Common myeloid progenitor, CD34-positive (primary cell): ENCODE results near the gene SMAD2.

Source experiments
- CTCF ChIA-PET: fragments of 350-600 bp; sonication (Branson Sonifier 250); formaldehyde crosslinking; loops from one replicate; lab custom pipeline; 2021; ENCODE audit warnings: antibody characterized with exemption; lab: Charles Lee
- POLR2A ChIA-PET: fragments of 350-600 bp; sonication (Branson Sonifier 250); formaldehyde crosslinking; loops from one replicate; lab custom pipeline; 2021; ENCODE audit warnings: antibody characterized with exemption; lab: Charles Lee
- DNase-seq, 3 donors: peaks; one replicate each; pipeline versions ENCODE4 v3.0.0 to v3.0.0-alpha.2; 2013
- H3K27ac ChIP-seq, 2 experiments: 1 replicate in 1 of 2; 2 replicates in 1 of 2; pipeline ENCODE4 v1.7.0; 2013; ENCODE audit warnings: inconsistent platforms in 2 of 2, low read length in 2 of 2, mild to moderate bottlenecking in 2 of 2, low read depth in 1 of 2, moderate library complexity in 1 of 2; ENCODE audit not compliant: severe bottlenecking in 2 of 2, insufficient read depth in 1 of 2, poor library complexity in 1 of 2
- H3K27me3 ChIP-seq, 5 experiments: replicated peaks in 2 of 5; 1 replicate in 3 of 5; 2 replicates in 2 of 5; pipeline versions ENCODE4 v1.6.1 to v1.7.0; 2013; ENCODE audit warnings: low read length in 4 of 5, mild to moderate bottlenecking in 2 of 5, moderate library complexity in 2 of 5, inconsistent platforms in 1 of 5; ENCODE audit not compliant: insufficient read depth in 5 of 5, control insufficient read depth in 4 of 5
- H3K36me3 ChIP-seq, 4 experiments: 1 replicate in 2 of 4; 2 replicates in 2 of 4; pipeline versions ENCODE4 v1.6.1 to v1.7.0; 2013; ENCODE audit warnings: low read length in 3 of 4, control low read depth in 1 of 4, mild to moderate bottlenecking in 1 of 4; ENCODE audit not compliant: control insufficient read depth in 4 of 4, insufficient read depth in 4 of 4
- H3K4me1 ChIP-seq, 4 experiments: 1 replicate in 3 of 4; 2 replicates in 1 of 4; pipeline versions ENCODE4 v1.6.1 to v1.7.1; 2013; ENCODE audit warnings: low read length in 3 of 4, mild to moderate bottlenecking in 3 of 4, control low read depth in 1 of 4, inconsistent platforms in 1 of 4, moderate library complexity in 1 of 4; ENCODE audit not compliant: control insufficient read depth in 4 of 4, insufficient read depth in 4 of 4; ENCODE audit errors: control extremely low read depth in 1 of 4
- H3K4me3 ChIP-seq, 7 experiments: 1 replicate in 4 of 7; 2 replicates in 3 of 7; pipeline versions ENCODE4 v1.5.1 to v1.7.0; 2013; ENCODE audit warnings: mild to moderate bottlenecking in 7 of 7, low read length in 6 of 7, moderate library complexity in 6 of 7, inconsistent platforms in 2 of 7, low read depth in 2 of 7, control low read depth in 1 of 7; ENCODE audit not compliant: insufficient read depth in 4 of 7, control insufficient read depth in 1 of 7; ENCODE audit errors: extremely low read depth in 1 of 7
- H3K9me3 ChIP-seq, 5 experiments: 1 replicate in 4 of 5; 2 replicates in 1 of 5; pipeline versions ENCODE4 v1.6.1 to v1.7.1; 2013; ENCODE audit warnings: low read length in 4 of 5, mild to moderate bottlenecking in 2 of 5, inconsistent platforms in 1 of 5, low read depth in 1 of 5, moderate library complexity in 1 of 5; ENCODE audit not compliant: control insufficient read depth in 4 of 5, insufficient read depth in 2 of 5; ENCODE audit errors: control extremely low read depth in 1 of 5
- WGBS: methylation state at CpG from one replicate; pipeline ENCODE4 v1.1.5; 2013; ENCODE audit not compliant: insufficient coverage; 5-methylcytosine and 5-hydroxymethylcytosine counted together

Gene SMAD2

DNA sequence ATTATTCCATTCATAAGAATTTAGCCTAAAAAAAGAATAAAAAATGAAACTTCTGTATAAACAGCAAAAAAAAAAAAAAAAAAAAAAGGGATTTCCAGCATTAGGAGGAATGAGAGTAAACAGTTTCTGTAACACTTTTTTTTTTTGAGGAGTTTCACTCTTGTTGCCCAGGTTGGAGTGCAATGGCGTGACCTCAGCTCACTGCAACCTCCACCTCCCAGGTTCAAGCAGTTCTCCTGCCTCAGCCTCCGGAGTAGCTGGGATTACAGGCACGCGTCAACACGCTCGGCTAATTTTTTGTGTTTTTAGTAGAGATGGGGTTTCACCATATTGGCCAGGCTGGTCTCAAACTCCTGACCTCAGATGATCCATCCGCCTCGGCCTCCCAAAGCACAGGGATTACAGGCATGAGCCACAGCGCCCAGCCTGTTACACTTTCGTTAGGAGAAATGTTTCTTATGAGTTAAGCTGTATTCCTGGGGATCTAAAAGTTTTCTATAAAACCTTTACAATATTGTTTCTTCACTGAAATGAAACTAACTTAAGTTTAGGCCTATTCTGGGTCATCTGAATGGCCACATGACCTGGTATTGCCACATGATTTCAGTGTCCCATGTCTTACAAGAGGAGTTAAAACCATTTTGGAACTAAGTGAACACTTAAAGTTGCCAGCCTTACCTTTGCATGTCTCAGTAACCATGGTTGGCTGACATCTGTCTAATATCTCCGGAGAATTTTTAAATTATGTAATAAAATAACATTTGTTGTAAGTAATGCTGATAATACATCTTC, 17.5 kb downstream of the SMAD2 start:
- H3K9me3 ChIP-seq, result no peaks in the 10 kb centered on the region
- H3K4me1 ChIP-seq, result peaks cover 0 to 14% (median 4%) of the 10 kb centered on the region in 4 experiments
- H3K27me3 ChIP-seq, result no peaks in the 10 kb centered on the region
- POLR2A ChIA-PET, result interaction anchor here (0.6 kb wide), 1 partner anchor 1538 kb away, joined by 3 read pairs; no protein-coding TSS in a partner anchor
- WGBS, result 100% methylated on average over 1 of the region's 11 CpGs
- no peak for DNase-seq
- H3K4me3 ChIP-seq, result no peak overlapping the region
- peak overlapping the region in 1 of 2 experiments; percentile 12 for H3K27ac ChIP-seq
- H3K36me3 ChIP-seq, result peaks cover 0 to 32% (median 3%) of the 10 kb centered on the region in 4 experiments
- CTCF ChIA-PET, result interaction anchor here (1.4 kb wide), 1 partner anchor 13 kb away, joined by 5 read pairs; no protein-coding TSS in a partner anchor

DNA sequence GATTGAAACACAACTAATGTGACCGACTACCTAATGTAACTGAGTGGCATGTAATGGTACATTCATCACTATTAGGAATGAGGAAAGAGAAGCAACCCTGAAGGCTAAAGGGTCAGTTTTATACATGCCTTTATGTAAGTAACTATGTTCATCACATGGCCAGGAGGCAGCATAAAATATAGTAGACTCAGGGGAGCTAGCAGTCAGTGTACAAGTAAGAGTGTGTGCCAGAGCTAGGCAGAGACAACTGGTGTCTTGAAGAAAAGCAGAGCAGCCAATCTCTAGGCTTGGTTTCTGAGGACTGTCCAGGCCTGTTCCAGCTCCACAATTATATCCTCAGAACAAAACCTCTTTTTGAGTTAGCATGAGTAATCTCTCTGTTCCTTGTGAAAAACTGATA, 18.1 kb downstream of the SMAD2 start:
- WGBS, result 100% methylated on average over 1 of the region's 1 CpG
- DNase-seq, result no peak
- peaks cover 0 to 29% (median 4%) of the 10 kb centered on the region in 4 experiments for H3K36me3 ChIP-seq
- H3K27ac ChIP-seq, result no peak overlapping the region
- no peak overlapping the region for H3K4me3 ChIP-seq
- ChIA-PET CTCF (interaction anchor here (1.4 kb wide), 1 partner anchor 13 kb away, joined by 5 read pairs; no protein-coding TSS in a partner anchor), POLR2A (interaction anchor here (0.6 kb wide), 1 partner anchor 1538 kb away, joined by 3 read pairs; no protein-coding TSS in a partner anchor)
- peaks cover 0 to 14% (median 4%) of the 10 kb centered on the region in 4 experiments for H3K4me1 ChIP-seq
- no peaks in the 10 kb centered on the region for H3K27me3 ChIP-seq
- no peaks in the 10 kb centered on the region for H3K9me3 ChIP-seq

- peaks cover 0 to 32% (median 4%) of the 10 kb centered on the region in 4 experiments for H3K36me3 ChIP-seq
- 26% methylated on average over 3 of the region's 4 CpGs for WGBS
- no peak overlapping the region for H3K4me3 ChIP-seq
- CTCF ChIA-PET, result no interaction called here
- POLR2A ChIA-PET, result no interaction called here
- peaks cover 0 to under 1% (median 0%) of the 10 kb centered on the region in 5 experiments for H3K9me3 ChIP-seq
- H3K27ac ChIP-seq, result no peak overlapping the region
- peak in 2 of 3 donors; percentile 10 to 39 for DNase-seq
- peaks cover 0 to 14% (median 4%) of the 10 kb centered on the region in 4 experiments for H3K4me1 ChIP-seq
- no peaks in the 10 kb centered on the region for H3K27me3 ChIP-seq
Measured at GRCh38 chr18:47911877-47912276, 18.6 kb downstream of the SMAD2 start.

DNA sequence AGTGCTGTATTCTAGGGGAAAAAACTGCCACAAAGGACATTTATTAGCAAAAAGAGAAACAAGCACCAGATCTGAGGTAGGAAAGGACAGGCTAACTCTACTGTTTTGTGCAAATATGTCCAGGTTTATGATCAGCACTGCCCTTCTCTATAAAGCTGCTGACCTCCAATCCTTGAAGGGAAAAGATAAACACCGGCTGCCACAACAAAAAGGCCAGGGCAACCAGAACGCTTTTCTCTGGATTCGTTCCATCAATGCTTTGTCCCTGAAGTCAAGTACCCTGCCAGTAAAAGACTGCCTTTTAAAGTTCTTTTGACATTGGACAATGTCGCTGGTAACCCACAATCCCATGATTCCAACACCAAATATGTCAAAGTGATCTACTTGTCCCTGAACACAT, 21.0 kb downstream of the SMAD2 start:
- Histone ChIP-seq H3K9me3 (peaks cover under 1 to 24% (median 6%) of the 10 kb centered on the region in 5 experiments), H3K4me3 (no peak overlapping the region), H3K36me3 (peaks cover 0 to 36% (median 7%) of the 10 kb centered on the region in 4 experiments), H3K4me1 (peaks cover 0 to 14% (median 4%) of the 10 kb centered on the region in 4 experiments), H3K27me3 (no peaks in the 10 kb centered on the region), H3K27ac (no peak overlapping the region)
- no peak for DNase-seq
- CTCF ChIA-PET, result interaction anchor here (1.0 kb wide), 1 partner anchor 16 kb away, joined by 4 read pairs; no protein-coding TSS in a partner anchor
- POLR2A ChIA-PET, result no interaction called here
- WGBS, result 98% methylated on average over 4 of the region's 4 CpGs

DNA sequence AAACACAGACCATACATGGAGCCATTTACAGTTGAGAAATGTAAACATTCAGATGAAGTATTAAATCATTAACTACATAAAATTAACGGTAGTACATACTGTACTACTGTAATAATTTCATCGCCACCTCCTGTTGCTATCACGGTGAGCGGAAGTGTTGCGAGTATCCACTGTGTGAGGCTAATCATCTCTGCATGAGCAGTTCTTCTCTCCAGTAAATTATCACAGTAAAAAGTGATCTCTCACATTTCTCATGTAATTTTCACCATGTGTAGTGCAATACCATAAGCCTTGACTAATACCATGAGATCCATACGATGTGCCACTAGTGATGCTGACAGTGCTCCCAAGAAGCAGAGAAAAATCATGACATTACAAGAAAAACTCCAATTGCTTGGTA, 21.9 kb downstream of the SMAD2 start:
- POLR2A ChIA-PET, result no interaction called here

GRCh38 chr18:47906408-47906807, 24.1 kb downstream of the SMAD2 start:
- no peak overlapping the region for H3K4me3 ChIP-seq
- no peak overlapping the region for H3K27ac ChIP-seq
- H3K36me3 ChIP-seq, result peaks cover 4 to 32% (median 12%) of the 10 kb centered on the region in 4 experiments
- H3K4me1 ChIP-seq, result peaks cover 0 to 9% (median 0%) of the 10 kb centered on the region in 4 experiments
- ChIA-PET POLR2A (no interaction called here), CTCF (interaction anchor here (0.9 kb wide), 1 partner anchor 11 kb away, joined by 3 read pairs; no protein-coding TSS in a partner anchor)
- no peaks in the 10 kb centered on the region for H3K27me3 ChIP-seq
- WGBS, result 100% methylated on average over 1 of the region's 3 CpGs
- peaks cover 6 to 49% (median 18%) of the 10 kb centered on the region in 5 experiments for H3K9me3 ChIP-seq
- DNase-seq, result no peak

More for the DNA sequence above, 21.9 kb downstream of the SMAD2 start:
- peaks cover 6 to 33% (median 10%) of the 10 kb centered on the region in 5 experiments for H3K9me3 ChIP-seq
- H3K36me3 ChIP-seq, result peaks cover 0 to 39% (median 9%) of the 10 kb centered on the region in 4 experiments
- no peak overlapping the region for H3K27ac ChIP-seq
- H3K4me1 ChIP-seq, result peaks cover 0 to 14% (median 4%) of the 10 kb centered on the region in 4 experiments
- whole genome bisulfite sequencing, result 94% methylated on average over 5 of the region's 6 CpGs
- H3K4me3 ChIP-seq, result no peak overlapping the region
- CTCF ChIA-PET, result interaction anchor here (1.0 kb wide), 1 partner anchor 15 kb away, joined by 4 read pairs; no protein-coding TSS in a partner anchor
- no peak for DNase-seq
- H3K27me3 ChIP-seq, result no peaks in the 10 kb centered on the region
